Measurements from ENCODE around the gene SARS1.
A peak's percentile ranks its signal among the peaks of the same experiment; 100 is the strongest.

The SARS1 gene

GRCh38 chr1:109252893-109253802 is 39.4 kb downstream of the SARS1 start:
- Histone ChIP-seq H2BK120ac (ENCODE audit: low read depth, low read length) (no peak overlapping the region), H3K9ac (ENCODE audit: low read length) (peak overlapping the region; percentile 21), H2BK15ac (replicated peaks; ENCODE audit: low read depth) (no peak overlapping the region), H3K4ac (ENCODE audit: low read depth, low read length) (no peak overlapping the region), H3K79me1 (ENCODE audit: low read length) (no peaks in the 10 kb centered on the region), H3K4me1 (ENCODE audit: control insufficient read depth, low read depth, low read length) (peaks cover 10% of the 10 kb centered on the region), H2BK5ac (ENCODE audit: low read length) (no peak overlapping the region), H2AK5ac (ENCODE audit: low read length) (no peak overlapping the region), H3K27me3 (ENCODE audit: insufficient read depth, low read length, poor library complexity) (no peaks in the 10 kb centered on the region), H3K23ac (ENCODE audit: low read length) (no peak overlapping the region), H3K36me3 (ENCODE audit: control insufficient read depth, insufficient read depth, low read length) (no peaks in the 10 kb centered on the region), H3K27ac (ENCODE audit: low read depth, low read length) (peak overlapping the region; percentile 80), H3K18ac (ENCODE audit: low read length) (peak overlapping the region; percentile 44), H4K8ac (ENCODE audit: low read depth, low read length) (no peak overlapping the region), H3K4me2 (ENCODE audit: low read length) (no peak overlapping the region), H4K5ac (ENCODE audit: low read length) (no peak overlapping the region), H3K4me3 (ENCODE audit: low read length) (no peak overlapping the region), H3K56ac (ENCODE audit: low read length) (peak overlapping the region; percentile 71), H3K79me2 (ENCODE audit: control insufficient read depth, insufficient read depth, low read length) (no peaks in the 10 kb centered on the region)
- no CpG with 5 or more reads among the region's 33 CpGs for WGBS (ENCODE audit: extremely low coverage, insufficient coverage, low lambda C conversion rate)
- no peak for DNase-seq

- Histone ChIP-seq H3K23ac (ENCODE audit: low read length) (no peak overlapping the region), H2AK5ac (ENCODE audit: low read length) (peak overlapping the region; percentile 56), H3K36me3 (ENCODE audit: control insufficient read depth, insufficient read depth, low read length) (no peaks in the 10 kb centered on the region), H3K4me2 (ENCODE audit: low read length) (no peak overlapping the region), H3K4me1 (ENCODE audit: control insufficient read depth, low read depth, low read length) (peaks cover 10% of the 10 kb centered on the region), H3K27ac (ENCODE audit: low read depth, low read length) (peak overlapping the region; percentile 80), H3K79me1 (ENCODE audit: low read length) (no peaks in the 10 kb centered on the region), H3K27me3 (ENCODE audit: insufficient read depth, low read length, poor library complexity) (no peaks in the 10 kb centered on the region), H3K9ac (ENCODE audit: low read length) (peak overlapping the region; percentile 46), H3K18ac (ENCODE audit: low read length) (peak overlapping the region; percentile 44), H2BK15ac (replicated peaks; ENCODE audit: low read depth) (no peak overlapping the region), H3K56ac (ENCODE audit: low read length) (peak overlapping the region; percentile 71), H4K8ac (ENCODE audit: low read depth, low read length) (no peak overlapping the region), H3K79me2 (ENCODE audit: control insufficient read depth, insufficient read depth, low read length) (no peaks in the 10 kb centered on the region), H2BK5ac (ENCODE audit: low read length) (peak overlapping the region; percentile 43), H2BK120ac (ENCODE audit: low read depth, low read length) (peak overlapping the region; percentile 30), H4K5ac (ENCODE audit: low read length) (no peak overlapping the region), H3K4me3 (ENCODE audit: low read length) (no peak overlapping the region), H3K4ac (ENCODE audit: low read depth, low read length) (peak overlapping the region; percentile 83)
- peak; percentile 85 for DNase-seq
- no CpG with 5 or more reads among the region's 9 CpGs for WGBS (ENCODE audit: extremely low coverage, insufficient coverage, low lambda C conversion rate)
These were observed 40.3 kb downstream of the SARS1 start for GRCh38 chr1:109253803-109254620.

- Histone ChIP-seq H4K5ac (ENCODE audit: low read length) (no peak overlapping the region), H3K18ac (ENCODE audit: low read length) (no peak overlapping the region), H3K23ac (ENCODE audit: low read length) (no peak overlapping the region), H3K56ac (ENCODE audit: low read length) (peak overlapping the region; percentile 60), H3K79me1 (ENCODE audit: low read length) (no peaks in the 10 kb centered on the region), H2BK120ac (ENCODE audit: low read depth, low read length) (no peak overlapping the region), H3K4me3 (ENCODE audit: low read length) (no peak overlapping the region), H3K9ac (ENCODE audit: low read length) (peak overlapping the region; percentile 4), H2BK15ac (replicated peaks; ENCODE audit: low read depth) (no peak overlapping the region), H3K4me2 (ENCODE audit: low read length) (no peak overlapping the region), H3K36me3 (ENCODE audit: control insufficient read depth, insufficient read depth, low read length) (no peaks in the 10 kb centered on the region), H3K27me3 (ENCODE audit: insufficient read depth, low read length, poor library complexity) (no peaks in the 10 kb centered on the region), H2AK5ac (ENCODE audit: low read length) (no peak overlapping the region), H4K8ac (ENCODE audit: low read depth, low read length) (no peak overlapping the region), H2BK5ac (ENCODE audit: low read length) (no peak overlapping the region), H3K4ac (ENCODE audit: low read depth, low read length) (no peak overlapping the region), H3K79me2 (ENCODE audit: control insufficient read depth, insufficient read depth, low read length) (no peaks in the 10 kb centered on the region), H3K4me1 (ENCODE audit: control insufficient read depth, low read depth, low read length) (peaks cover 10% of the 10 kb centered on the region), H3K27ac (ENCODE audit: low read depth, low read length) (no peak overlapping the region)
- WGBS (ENCODE audit: extremely low coverage, insufficient coverage, low lambda C conversion rate): no CpG with 5 or more reads among the region's 7 CpGs
- DNase-seq: peak; percentile 46
These were observed 40.9 kb downstream of the SARS1 start for GRCh38 chr1:109254621-109255096.

GRCh38 chr1:109255097-109255651 is 41.5 kb downstream of the SARS1 start:
- no peaks in the 10 kb centered on the region for H3K36me3 ChIP-seq (ENCODE audit: control insufficient read depth, insufficient read depth, low read length)
- H3K79me2 ChIP-seq (ENCODE audit: control insufficient read depth, insufficient read depth, low read length): no peaks in the 10 kb centered on the region
- H3K79me1 ChIP-seq (ENCODE audit: low read length): no peaks in the 10 kb centered on the region
- H4K8ac ChIP-seq (ENCODE audit: low read depth, low read length): no peak overlapping the region
- H2BK120ac ChIP-seq (ENCODE audit: low read depth, low read length): no peak overlapping the region
- DNase-seq: peak; percentile 41
- H3K18ac ChIP-seq (ENCODE audit: low read length): no peak overlapping the region
- H3K4ac ChIP-seq (ENCODE audit: low read depth, low read length): no peak overlapping the region
- peak overlapping the region; percentile 60 for H3K56ac ChIP-seq (ENCODE audit: low read length)
- H3K27ac ChIP-seq (ENCODE audit: low read depth, low read length): no peak overlapping the region
- no peak overlapping the region for H3K4me3 ChIP-seq (ENCODE audit: low read length)
- WGBS (ENCODE audit: extremely low coverage, insufficient coverage, low lambda C conversion rate): no CpG with 5 or more reads among the region's 15 CpGs
- no peak overlapping the region for H2BK5ac ChIP-seq (ENCODE audit: low read length)
- H3K4me2 ChIP-seq (ENCODE audit: low read length): no peak overlapping the region
- H3K23ac ChIP-seq (ENCODE audit: low read length): no peak overlapping the region
- peaks cover 10% of the 10 kb centered on the region for H3K4me1 ChIP-seq (ENCODE audit: control insufficient read depth, low read depth, low read length)
- H2BK15ac ChIP-seq (replicated peaks; ENCODE audit: low read depth): no peak overlapping the region
- H4K5ac ChIP-seq (ENCODE audit: low read length): no peak overlapping the region
- no peaks in the 10 kb centered on the region for H3K27me3 ChIP-seq (ENCODE audit: insufficient read depth, low read length, poor library complexity)
- no peak overlapping the region for H2AK5ac ChIP-seq (ENCODE audit: low read length)
- H3K9ac ChIP-seq (ENCODE audit: low read length): no peak overlapping the region

- WGBS (ENCODE audit: extremely low coverage, insufficient coverage, low lambda C conversion rate): no CpG with 5 or more reads among the region's 5 CpGs
- peak overlapping the region; percentile 47 for H3K56ac ChIP-seq (ENCODE audit: low read length)
- H3K27ac ChIP-seq (ENCODE audit: low read depth, low read length): no peak overlapping the region
- no peak overlapping the region for H3K4me2 ChIP-seq (ENCODE audit: low read length)
- H3K18ac ChIP-seq (ENCODE audit: low read length): no peak overlapping the region
- no peak overlapping the region for H2BK5ac ChIP-seq (ENCODE audit: low read length)
- H3K79me2 ChIP-seq (ENCODE audit: control insufficient read depth, insufficient read depth, low read length): no peaks in the 10 kb centered on the region
- H3K4me3 ChIP-seq (ENCODE audit: low read length): no peak overlapping the region
- H3K4ac ChIP-seq (ENCODE audit: low read depth, low read length): no peak overlapping the region
- H2AK5ac ChIP-seq (ENCODE audit: low read length): no peak overlapping the region
- no peak for DNase-seq
- no peak overlapping the region for H3K9ac ChIP-seq (ENCODE audit: low read length)
- peaks cover 10% of the 10 kb centered on the region for H3K4me1 ChIP-seq (ENCODE audit: control insufficient read depth, low read depth, low read length)
- no peak overlapping the region for H4K8ac ChIP-seq (ENCODE audit: low read depth, low read length)
- no peaks in the 10 kb centered on the region for H3K27me3 ChIP-seq (ENCODE audit: insufficient read depth, low read length, poor library complexity)
- H2BK15ac ChIP-seq (replicated peaks; ENCODE audit: low read depth): no peak overlapping the region
- H2BK120ac ChIP-seq (ENCODE audit: low read depth, low read length): no peak overlapping the region
- H4K5ac ChIP-seq (ENCODE audit: low read length): no peak overlapping the region
- no peaks in the 10 kb centered on the region for H3K36me3 ChIP-seq (ENCODE audit: control insufficient read depth, insufficient read depth, low read length)
- H3K79me1 ChIP-seq (ENCODE audit: low read length): no peaks in the 10 kb centered on the region
- H3K23ac ChIP-seq (ENCODE audit: low read length): no peak overlapping the region
These were observed 42.0 kb downstream of the SARS1 start for GRCh38 chr1:109255678-109256077.

Data from mesendoderm (in vitro differentiated cells).